ENCODE data around the gene APOA4. TPM values are rescaled to one million over a fixed set of nuclear protein-coding genes. Genes with fewer than 3 reads are reported as not detected.

Gene APOA4
- total and polyA plus RNA-seq, 2 of the 13 experiments (the other 11 are each of a cell fraction or from before 2014, with no cell fraction given) = 3.8 to 7.2 TPM

DNA sequence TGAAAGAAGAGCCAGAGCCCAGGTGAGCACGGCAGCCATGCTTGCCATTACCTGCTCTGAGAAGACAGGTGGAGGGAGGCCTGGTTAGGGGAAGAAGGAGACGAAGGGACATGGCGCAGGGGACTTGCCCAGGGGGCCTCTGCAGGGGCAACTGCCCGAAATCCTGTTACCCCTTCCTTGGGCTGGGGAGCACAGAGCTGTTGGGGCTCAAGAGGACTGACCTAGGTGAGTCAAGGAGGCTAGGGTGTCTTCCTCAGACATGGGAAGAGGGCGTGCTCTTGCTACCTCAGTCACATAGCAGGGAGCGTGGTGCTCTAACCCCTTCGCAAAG, 31.3 kb downstream of the APOA4 start, which contains the start of gene APOA5 (continued):
- TF ChIP-seq, protein P1, sequence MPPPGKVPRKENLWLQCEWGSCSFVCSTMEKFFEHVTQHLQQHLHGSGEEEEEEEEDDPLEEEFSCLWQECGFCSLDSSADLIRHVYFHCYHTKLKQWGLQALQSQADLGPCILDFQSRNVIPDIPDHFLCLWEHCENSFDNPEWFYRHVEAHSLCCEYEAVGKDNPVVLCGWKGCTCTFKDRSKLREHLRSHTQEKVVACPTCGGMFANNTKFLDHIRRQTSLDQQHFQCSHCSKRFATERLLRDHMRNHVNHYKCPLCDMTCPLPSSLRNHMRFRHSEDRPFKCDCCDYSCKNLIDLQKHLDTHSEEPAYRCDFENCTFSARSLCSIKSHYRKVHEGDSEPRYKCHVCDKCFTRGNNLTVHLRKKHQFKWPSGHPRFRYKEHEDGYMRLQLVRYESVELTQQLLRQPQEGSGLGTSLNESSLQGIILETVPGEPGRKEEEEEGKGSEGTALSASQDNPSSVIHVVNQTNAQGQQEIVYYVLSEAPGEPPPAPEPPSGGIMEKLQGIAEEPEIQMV (CRISPR knock-in tag; IDR thresholded peaks at IDR 0.05; ENCODE audit: low read depth) = no peak
- TF ChIP-seq, protein P2, sequence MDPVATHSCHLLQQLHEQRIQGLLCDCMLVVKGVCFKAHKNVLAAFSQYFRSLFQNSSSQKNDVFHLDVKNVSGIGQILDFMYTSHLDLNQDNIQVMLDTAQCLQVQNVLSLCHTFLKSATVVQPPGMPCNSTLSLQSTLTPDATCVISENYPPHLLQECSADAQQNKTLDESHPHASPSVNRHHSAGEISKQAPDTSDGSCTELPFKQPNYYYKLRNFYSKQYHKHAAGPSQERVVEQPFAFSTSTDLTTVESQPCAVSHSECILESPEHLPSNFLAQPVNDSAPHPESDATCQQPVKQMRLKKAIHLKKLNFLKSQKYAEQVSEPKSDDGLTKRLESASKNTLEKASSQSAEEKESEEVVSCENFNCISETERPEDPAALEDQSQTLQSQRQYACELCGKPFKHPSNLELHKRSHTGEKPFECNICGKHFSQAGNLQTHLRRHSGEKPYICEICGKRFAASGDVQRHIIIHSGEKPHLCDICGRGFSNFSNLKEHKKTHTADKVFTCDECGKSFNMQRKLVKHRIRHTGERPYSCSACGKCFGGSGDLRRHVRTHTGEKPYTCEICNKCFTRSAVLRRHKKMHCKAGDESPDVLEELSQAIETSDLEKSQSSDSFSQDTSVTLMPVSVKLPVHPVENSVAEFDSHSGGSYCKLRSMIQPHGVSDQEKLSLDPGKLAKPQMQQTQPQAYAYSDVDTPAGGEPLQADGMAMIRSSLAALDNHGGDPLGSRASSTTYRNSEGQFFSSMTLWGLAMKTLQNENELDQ (CRISPR knock-in tag; IDR thresholded peaks at IDR 0.05; ENCODE audit: borderline replicate concordance) = no peak
- no peak for TF ChIP-seq ZNF235 (CRISPR knock-in tag; IDR thresholded peaks at IDR 0.05; ENCODE audit: borderline replicate concordance)
- TF ChIP-seq ZNF672 (CRISPR knock-in tag; IDR thresholded peaks at IDR 0.05) = no peak
- TF ChIP-seq, protein P3, sequence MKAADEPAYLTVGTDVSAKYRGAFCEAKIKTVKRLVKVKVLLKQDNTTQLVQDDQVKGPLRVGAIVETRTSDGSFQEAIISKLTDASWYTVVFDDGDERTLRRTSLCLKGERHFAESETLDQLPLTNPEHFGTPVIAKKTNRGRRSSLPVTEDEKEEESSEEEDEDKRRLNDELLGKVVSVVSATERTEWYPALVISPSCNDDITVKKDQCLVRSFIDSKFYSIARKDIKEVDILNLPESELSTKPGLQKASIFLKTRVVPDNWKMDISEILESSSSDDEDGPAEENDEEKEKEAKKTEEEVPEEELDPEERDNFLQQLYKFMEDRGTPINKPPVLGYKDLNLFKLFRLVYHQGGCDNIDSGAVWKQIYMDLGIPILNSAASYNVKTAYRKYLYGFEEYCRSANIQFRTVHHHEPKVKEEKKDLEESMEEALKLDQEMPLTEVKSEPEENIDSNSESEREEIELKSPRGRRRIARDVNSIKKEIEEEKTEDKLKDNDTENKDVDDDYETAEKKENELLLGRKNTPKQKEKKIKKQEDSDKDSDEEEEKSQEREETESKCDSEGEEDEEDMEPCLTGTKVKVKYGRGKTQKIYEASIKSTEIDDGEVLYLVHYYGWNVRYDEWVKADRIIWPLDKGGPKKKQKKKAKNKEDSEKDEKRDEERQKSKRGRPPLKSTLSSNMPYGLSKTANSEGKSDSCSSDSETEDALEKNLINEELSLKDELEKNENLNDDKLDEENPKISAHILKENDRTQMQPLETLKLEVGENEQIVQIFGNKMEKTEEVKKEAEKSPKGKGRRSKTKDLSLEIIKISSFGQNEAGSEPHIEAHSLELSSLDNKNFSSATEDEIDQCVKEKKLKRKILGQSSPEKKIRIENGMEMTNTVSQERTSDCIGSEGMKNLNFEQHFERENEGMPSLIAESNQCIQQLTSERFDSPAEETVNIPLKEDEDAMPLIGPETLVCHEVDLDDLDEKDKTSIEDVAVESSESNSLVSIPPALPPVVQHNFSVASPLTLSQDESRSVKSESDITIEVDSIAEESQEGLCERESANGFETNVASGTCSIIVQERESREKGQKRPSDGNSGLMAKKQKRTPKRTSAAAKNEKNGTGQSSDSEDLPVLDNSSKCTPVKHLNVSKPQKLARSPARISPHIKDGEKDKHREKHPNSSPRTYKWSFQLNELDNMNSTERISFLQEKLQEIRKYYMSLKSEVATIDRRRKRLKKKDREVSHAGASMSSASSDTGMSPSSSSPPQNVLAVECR (CRISPR knock-in tag; IDR thresholded peaks at IDR 0.05; ENCODE audit: borderline replicate concordance) = peak; percentile 11
- TF ChIP-seq, protein P4, sequence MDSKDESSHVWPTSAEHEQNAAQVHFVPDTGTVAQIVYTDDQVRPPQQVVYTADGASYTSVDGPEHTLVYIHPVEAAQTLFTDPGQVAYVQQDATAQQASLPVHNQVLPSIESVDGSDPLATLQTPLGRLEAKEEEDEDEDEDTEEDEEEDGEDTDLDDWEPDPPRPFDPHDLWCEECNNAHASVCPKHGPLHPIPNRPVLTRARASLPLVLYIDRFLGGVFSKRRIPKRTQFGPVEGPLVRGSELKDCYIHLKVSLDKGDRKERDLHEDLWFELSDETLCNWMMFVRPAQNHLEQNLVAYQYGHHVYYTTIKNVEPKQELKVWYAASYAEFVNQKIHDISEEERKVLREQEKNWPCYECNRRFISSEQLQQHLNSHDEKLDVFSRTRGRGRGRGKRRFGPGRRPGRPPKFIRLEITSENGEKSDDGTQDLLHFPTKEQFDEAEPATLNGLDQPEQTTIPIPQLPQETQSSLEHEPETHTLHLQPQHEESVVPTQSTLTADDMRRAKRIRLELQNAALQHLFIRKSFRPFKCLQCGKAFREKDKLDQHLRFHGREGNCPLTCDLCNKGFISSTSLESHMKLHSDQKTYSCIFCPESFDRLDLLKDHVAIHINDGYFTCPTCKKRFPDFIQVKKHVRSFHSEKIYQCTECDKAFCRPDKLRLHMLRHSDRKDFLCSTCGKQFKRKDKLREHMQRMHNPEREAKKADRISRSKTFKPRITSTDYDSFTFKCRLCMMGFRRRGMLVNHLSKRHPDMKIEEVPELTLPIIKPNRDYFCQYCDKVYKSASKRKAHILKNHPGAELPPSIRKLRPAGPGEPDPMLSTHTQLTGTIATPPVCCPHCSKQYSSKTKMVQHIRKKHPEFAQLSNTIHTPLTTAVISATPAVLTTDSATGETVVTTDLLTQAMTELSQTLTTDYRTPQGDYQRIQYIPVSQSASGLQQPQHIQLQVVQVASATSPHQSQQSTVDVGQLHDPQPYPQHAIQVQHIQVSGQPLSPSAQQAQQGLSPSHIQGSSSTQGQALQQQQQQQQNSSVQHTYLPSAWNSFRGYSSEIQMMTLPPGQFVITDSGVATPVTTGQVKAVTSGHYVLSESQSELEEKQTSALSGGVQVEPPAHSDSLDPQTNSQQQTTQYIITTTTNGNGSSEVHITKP (CRISPR knock-in tag; IDR thresholded peaks at IDR 0.05; ENCODE audit: low read depth) = no peak
- TF ChIP-seq GATA4 (IDR thresholded peaks at IDR 0.05; ENCODE audit: borderline replicate concordance, low read depth) = no peak
- no peak for TF ChIP-seq ZNF337 (CRISPR knock-in tag; IDR thresholded peaks at IDR 0.05; ENCODE audit: borderline replicate concordance, low read depth)
- TF ChIP-seq TOPORS (CRISPR knock-in tag; IDR thresholded peaks at IDR 0.05) = 0 out of 2 replicates have a peak, but pooled peaks have one; percentile 14
- TF ChIP-seq ZNF7 (CRISPR knock-in tag; IDR thresholded peaks at IDR 0.05) = no peak
- TF ChIP-seq ZNF644 (CRISPR knock-in tag; IDR thresholded peaks at IDR 0.05; ENCODE audit: low read depth) = no peak
- no peak for TF ChIP-seq ZNF232 (CRISPR knock-in tag; IDR thresholded peaks at IDR 0.05; ENCODE audit: borderline replicate concordance)
- no peak for TF ChIP-seq HES4 (CRISPR knock-in tag; IDR thresholded peaks at IDR 0.05; ENCODE audit: borderline replicate concordance)
- TF ChIP-seq ZKSCAN8 (CRISPR knock-in tag; IDR thresholded peaks at IDR 0.05; ENCODE audit: borderline replicate concordance) = no peak

Data from HepG2 (cell line).